Activated CD4-positive, CD25-positive, alpha-beta regulatory T cell treated with anti-CD3 and anti-CD28 coated beads, Interleukin-2, amount 50 U/mL, for 24 hours (primary cell): ENCODE results near the gene PLXND1.
"Not testable (repeated sequence)": the region's sequence is repeated elsewhere in the genome, so short reads cannot be mapped to it uniquely, and the experiment has no call there.

Experiments
- ATAC-seq, 2 donors: fragments of 150-1000 bp; cut with Tn5 transposase; one replicate each; pipeline ENCODE4 v1.10.0; 2021; ENCODE audit warnings: mild to moderate bottlenecking in 1 of 2, moderate library complexity in 1 of 2

The PLXND1 gene

GRCh38 chr3:129606636-129607390, at the start of gene PLXND1:
Gene PLXND1 (minus strand): TSS chr3:129606676. CDS start chr3:129606639, 37 bp downstream.
- ATAC-seq, result peak; percentile 50 to 54

- no peak for ATAC-seq
These were observed 48.8 kb upstream of the PLXND1 start for GRCh38 chr3:129655291-129655700.

- ATAC-seq, result no peak
These were observed 47.7 kb upstream of the PLXND1 start for GRCh38 chr3:129654131-129654530.

- no peak for ATAC-seq
These were observed 46.5 kb upstream of the PLXND1 start for GRCh38 chr3:129653019-129653418.

- no peak for ATAC-seq
These were observed 45.1 kb upstream of the PLXND1 start for GRCh38 chr3:129651435-129652202.

- no peak for ATAC-seq
These were observed 43.9 kb upstream of the PLXND1 start for GRCh38 chr3:129650256-129650872.

- ATAC-seq, result no peak
These were observed 41.9 kb upstream of the PLXND1 start for GRCh38 chr3:129648391-129648790.

GRCh38 chr3:129645286-129645685, 38.8 kb upstream of the PLXND1 start:
- no peak for ATAC-seq

GRCh38 chr3:129644836-129645235, 38.4 kb upstream of the PLXND1 start:
- ATAC-seq, result no peak

GRCh38 chr3:129641567-129642260, 35.2 kb upstream of the PLXND1 start:
- ATAC-seq, result not testable (repeated sequence)

GRCh38 chr3:129640985-129641384, 34.5 kb upstream of the PLXND1 start:
- not testable (repeated sequence) for ATAC-seq

- no peak for ATAC-seq
These were observed 32.0 kb upstream of the PLXND1 start for GRCh38 chr3:129638481-129638880.

- no peak for ATAC-seq
These were observed 29.6 kb upstream of the PLXND1 start for GRCh38 chr3:129636082-129636481.

- no peak for ATAC-seq
These were observed 29.2 kb upstream of the PLXND1 start for GRCh38 chr3:129635656-129636055.

- ATAC-seq, result no peak
These were observed 27.4 kb upstream of the PLXND1 start for GRCh38 chr3:129633751-129634481.

GRCh38 chr3:129632977-129633376, 26.5 kb upstream of the PLXND1 start:
- ATAC-seq, result no peak

GRCh38 chr3:129632556-129632955, 26.1 kb upstream of the PLXND1 start:
- ATAC-seq, result no peak

GRCh38 chr3:129632056-129632455, 25.6 kb upstream of the PLXND1 start:
- no peak for ATAC-seq

GRCh38 chr3:129629011-129629410, 22.5 kb upstream of the PLXND1 start:
- ATAC-seq, result no peak

GRCh38 chr3:129628169-129628522, 21.7 kb upstream of the PLXND1 start:
- no peak for ATAC-seq

GRCh38 chr3:129627350-129628168, 21.1 kb upstream of the PLXND1 start:
- ATAC-seq, result peak; percentile 53 to 57
